Neural crest cell (in vitro differentiated cells): ENCODE measurements around the gene SYNJ1. TPM values are rescaled to one million over a fixed set of nuclear protein-coding genes. Genes with fewer than 3 reads are reported as not detected.
"Not testable (repeated sequence)": the region's sequence is repeated elsewhere in the genome, so short reads cannot be mapped to it uniquely, and the experiment has no call there.

Source experiments
- DNase-seq: peaks from one replicate; pipeline ENCODE4 v3.0.0; 2021; ENCODE audit warnings: low read depth, mixed read lengths, low spot score
- H3K27ac Mint-ChIP-seq: one replicate; pipeline ENCODE4 v1.8.0; 2021; ENCODE audit warnings: mild to moderate bottlenecking, mixed read lengths; ENCODE audit not compliant: unreplicated experiment
- H3K27me3 Mint-ChIP-seq: 2 replicates; pipeline ENCODE4 v1.8.0; 2021; ENCODE audit warnings: low read depth, mild to moderate bottlenecking, mixed read lengths
- H3K36me3 Mint-ChIP-seq: 2 replicates; pipeline ENCODE4 v1.8.0; 2021; ENCODE audit warnings: low read depth, mild to moderate bottlenecking, mixed read lengths
- H3K4me1 Mint-ChIP-seq: 2 replicates; pipeline ENCODE4 v1.8.0; 2021; ENCODE audit warnings: mixed read lengths
- H3K4me3 Mint-ChIP-seq: one replicate; pipeline ENCODE4 v1.8.0; 2021; ENCODE audit warnings: mild to moderate bottlenecking, mixed read lengths
- H3K9me3 Mint-ChIP-seq: 2 replicates; pipeline ENCODE4 v1.8.0; 2021; ENCODE audit warnings: mixed read lengths
- total RNA-seq: library from RNA; stranded (reverse); gene quantifications from 2 replicates; pipeline ENCODE4 v1.2.1, GENCODE V29; 2021
- TF ChIP-seq, protein P1 (sequence below): fragments of 200-600 bp; sonication (generic); conservative IDR thresholded peaks from 2 replicates; pipeline ENCODE4 v1.5.0; 2021; ENCODE audit warnings: antibody characterized with exemption, mild to moderate bottlenecking

Gene SYNJ1
- total RNA-seq, 1 donor from 2014 or later = 11.1 TPM

DNA sequence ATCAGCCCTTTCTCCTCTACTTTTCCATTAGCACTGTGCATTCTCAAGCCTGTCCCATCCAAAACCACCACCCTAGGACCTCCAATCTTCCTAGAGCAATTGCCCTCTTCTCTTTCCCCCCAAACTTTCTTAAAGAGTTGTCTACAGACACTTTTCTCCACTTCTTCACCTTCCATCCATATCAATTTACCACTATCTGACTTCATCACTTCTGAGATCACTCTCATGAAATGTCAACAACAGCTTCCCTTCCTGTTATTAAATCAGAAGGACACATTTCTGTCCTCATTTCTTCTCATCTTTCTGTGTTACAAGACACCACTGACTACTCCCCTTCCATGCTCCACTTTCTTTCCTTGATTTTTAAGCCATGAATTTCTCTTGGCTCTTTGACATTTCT is 79.6 kb downstream of the SYNJ1 start:
- peaks cover 6% of the 10 kb centered on the region for H3K4me1 Mint-ChIP-seq
- H3K27ac Mint-ChIP-seq = no peak overlapping the region
- DNase-seq = no peak
- H3K36me3 Mint-ChIP-seq = no peaks in the 10 kb centered on the region
- peaks cover 8% of the 10 kb centered on the region for H3K27me3 Mint-ChIP-seq
- no peak overlapping the region for H3K4me3 Mint-ChIP-seq
- TF ChIP-seq, protein P1, sequence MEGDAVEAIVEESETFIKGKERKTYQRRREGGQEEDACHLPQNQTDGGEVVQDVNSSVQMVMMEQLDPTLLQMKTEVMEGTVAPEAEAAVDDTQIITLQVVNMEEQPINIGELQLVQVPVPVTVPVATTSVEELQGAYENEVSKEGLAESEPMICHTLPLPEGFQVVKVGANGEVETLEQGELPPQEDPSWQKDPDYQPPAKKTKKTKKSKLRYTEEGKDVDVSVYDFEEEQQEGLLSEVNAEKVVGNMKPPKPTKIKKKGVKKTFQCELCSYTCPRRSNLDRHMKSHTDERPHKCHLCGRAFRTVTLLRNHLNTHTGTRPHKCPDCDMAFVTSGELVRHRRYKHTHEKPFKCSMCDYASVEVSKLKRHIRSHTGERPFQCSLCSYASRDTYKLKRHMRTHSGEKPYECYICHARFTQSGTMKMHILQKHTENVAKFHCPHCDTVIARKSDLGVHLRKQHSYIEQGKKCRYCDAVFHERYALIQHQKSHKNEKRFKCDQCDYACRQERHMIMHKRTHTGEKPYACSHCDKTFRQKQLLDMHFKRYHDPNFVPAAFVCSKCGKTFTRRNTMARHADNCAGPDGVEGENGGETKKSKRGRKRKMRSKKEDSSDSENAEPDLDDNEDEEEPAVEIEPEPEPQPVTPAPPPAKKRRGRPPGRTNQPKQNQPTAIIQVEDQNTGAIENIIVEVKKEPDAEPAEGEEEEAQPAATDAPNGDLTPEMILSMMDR = no peak
- H3K9me3 Mint-ChIP-seq = no peaks in the 10 kb centered on the region

DNA sequence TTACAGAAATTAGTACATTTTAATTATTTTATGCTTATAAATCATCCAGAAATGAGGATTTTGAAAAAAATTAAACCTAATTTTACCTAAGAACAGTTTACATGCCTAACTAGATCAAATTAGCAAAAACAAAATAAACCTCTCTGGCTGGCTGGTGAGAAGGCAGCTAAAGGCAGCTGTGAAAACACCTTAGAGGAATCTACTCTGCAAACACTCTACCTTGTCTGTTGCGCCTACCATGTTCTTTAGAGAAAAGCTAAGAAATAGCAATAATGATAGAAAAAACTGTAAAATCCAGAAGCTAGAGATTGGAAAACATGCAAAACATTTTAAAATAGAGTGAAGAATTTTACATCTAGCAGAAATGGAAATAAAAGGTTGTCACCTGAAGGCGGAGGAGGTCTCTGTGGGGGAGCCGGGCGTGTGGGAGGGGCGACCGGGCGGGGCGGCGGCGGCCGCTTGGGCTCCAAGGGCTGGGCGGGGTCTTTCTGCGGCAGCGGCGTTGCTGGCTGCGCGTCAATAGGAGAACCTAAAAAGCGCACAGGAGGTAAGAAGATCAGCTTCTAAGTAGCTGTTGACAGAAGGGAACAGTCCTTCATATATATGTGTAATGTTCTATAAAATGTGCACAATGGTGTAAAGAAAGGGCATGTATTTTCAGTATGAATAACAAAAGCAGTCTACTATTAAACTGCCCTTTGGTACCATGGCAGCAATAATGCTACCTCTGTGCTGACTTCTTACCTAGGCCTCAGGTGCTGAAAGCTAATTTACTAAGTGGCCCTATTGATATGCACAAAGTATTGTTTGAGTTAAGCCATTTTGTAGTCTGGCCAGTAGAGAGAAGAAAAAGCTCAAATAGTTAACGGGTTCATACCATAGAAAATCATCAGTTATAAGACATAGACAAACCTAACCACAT is 82.3 kb downstream of the SYNJ1 start:
- no peak overlapping the region for H3K4me3 Mint-ChIP-seq
- H3K4me1 Mint-ChIP-seq = peaks cover 6% of the 10 kb centered on the region
- TF ChIP-seq, protein P1 = no peak
- peaks cover 8% of the 10 kb centered on the region for H3K27me3 Mint-ChIP-seq
- H3K36me3 Mint-ChIP-seq = no peaks in the 10 kb centered on the region
- no peak overlapping the region for H3K27ac Mint-ChIP-seq
- no peak for DNase-seq
- H3K9me3 Mint-ChIP-seq = no peaks in the 10 kb centered on the region

DNA sequence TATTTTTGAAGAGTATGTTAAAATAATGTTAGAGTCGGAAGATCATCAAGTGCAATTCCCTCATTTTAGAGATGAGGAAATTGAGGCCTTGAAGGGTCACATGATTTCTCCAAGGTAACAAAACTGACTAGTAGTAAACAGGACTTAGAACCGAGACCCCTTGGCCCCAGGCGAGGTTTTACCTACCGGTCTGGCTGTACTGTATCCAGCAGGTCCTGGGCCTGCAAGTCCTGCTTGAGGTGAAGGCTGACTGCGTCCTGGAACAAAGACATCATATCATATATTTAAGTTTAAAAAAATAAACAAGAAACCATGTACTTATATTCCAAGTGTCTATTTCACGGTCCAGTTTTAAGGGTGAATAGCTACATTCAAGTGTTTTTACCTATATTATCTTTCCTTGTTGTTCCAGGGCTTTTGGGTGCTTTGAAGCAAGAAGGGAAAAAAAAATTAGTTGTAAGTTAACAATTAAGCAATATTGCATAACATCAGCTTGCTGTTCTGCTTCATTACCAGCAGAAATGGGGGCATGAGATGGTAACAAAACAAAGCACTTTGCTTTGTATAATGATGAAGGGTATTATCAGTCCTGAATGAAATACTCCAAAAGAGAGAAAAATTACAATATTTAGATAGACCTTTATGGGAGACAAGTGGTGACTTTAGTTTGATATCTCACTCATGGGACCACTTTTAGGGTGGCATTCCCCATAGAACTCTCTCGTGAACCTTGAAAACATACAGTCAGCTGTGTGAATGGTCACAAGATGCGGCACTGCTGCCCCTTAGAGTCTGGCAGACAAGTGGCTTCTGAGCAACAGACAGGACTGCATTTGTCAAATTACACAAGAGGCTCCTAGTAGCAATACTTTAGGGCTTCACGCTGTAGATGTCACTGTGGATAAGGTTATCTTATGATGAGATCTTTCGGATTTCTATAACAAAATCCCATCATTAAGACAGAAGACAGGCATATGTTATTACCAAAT is 85.8 kb downstream of the SYNJ1 start:
- peaks cover 8% of the 10 kb centered on the region for H3K27me3 Mint-ChIP-seq
- H3K9me3 Mint-ChIP-seq = no peaks in the 10 kb centered on the region
- H3K4me1 Mint-ChIP-seq = peaks cover 6% of the 10 kb centered on the region
- DNase-seq = no peak
- TF ChIP-seq, protein P1 = no peak
- no peak overlapping the region for H3K27ac Mint-ChIP-seq
- no peaks in the 10 kb centered on the region for H3K36me3 Mint-ChIP-seq
- H3K4me3 Mint-ChIP-seq = no peak overlapping the region

DNA sequence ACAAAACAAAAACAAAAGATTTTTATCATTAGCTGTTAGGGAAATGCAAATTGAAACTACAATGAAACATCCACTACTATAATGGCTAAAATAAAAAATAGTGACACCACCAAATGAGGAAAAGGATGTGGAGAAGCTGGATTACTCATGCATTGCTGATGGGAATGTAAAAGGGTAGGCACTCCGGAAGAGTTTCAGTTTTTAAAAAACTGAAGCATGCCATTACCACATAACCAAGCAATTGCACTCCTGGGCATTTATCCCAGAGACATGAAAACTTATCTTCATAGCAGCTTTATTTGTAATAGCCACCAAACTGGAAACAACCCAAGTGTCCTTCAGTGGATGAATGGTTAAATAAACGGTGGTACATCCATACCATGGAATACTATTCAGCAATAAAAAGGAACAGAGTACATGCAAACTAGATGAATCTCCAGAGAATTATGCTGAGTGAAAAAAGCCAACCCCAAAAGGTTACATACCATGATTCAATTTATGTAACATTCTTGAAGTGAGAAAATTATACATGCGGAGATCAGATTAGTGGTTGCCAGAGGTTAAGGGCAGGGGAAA is 101.1 kb downstream of the SYNJ1 start:
- Mint-ChIP-seq H3K9me3 (no peaks in the 10 kb centered on the region), H3K4me1 (no peaks in the 10 kb centered on the region), H3K27me3 (peaks cover 20% of the 10 kb centered on the region), H3K27ac (no peak overlapping the region), H3K36me3 (no peaks in the 10 kb centered on the region), H3K4me3 (no peak overlapping the region)
- no peak for DNase-seq
- TF ChIP-seq, protein P1 = no peak

DNA sequence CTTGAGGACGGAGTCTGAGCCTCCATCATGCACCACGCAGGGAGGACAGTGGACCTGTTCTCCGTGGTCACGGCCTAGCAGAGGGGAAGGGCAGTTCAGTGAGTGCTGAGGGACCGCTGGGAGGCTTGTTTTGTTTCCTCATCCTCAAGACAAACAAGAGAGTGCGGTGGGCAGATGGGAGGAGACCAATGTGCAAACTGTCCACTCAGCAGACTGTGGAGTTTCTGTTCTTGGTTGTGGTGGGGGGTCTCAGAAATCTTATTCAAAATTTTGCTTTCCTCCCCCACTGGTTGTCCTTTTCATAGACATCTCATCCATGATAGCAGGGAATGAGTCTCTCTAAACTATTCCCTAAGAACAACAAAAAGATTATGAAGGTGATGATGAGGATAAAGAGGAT is 109.6 kb downstream of the SYNJ1 start:
- not testable (repeated sequence) for H3K4me3 Mint-ChIP-seq, H3K27ac Mint-ChIP-seq, H3K9me3 Mint-ChIP-seq, DNase-seq, H3K36me3 Mint-ChIP-seq, H3K4me1 Mint-ChIP-seq
- peaks cover 71% of the 10 kb centered on the region for H3K27me3 Mint-ChIP-seq
